NCI-H2107 treated with DMSO at 0.1 percent for 48 hours (cell line): ENCODE measurements around the gene EME2.

ENCODE experiments used
- DNase-seq: peaks from one replicate; lab custom pipeline; 2025; ENCODE audit not compliant: unreplicated experiment; lab: John Stamatoyannopoulos, UW

EME2 gene

GRCh38 chr16:1745181-1745899 lies 27.3 kb upstream of the EME2 start:
- no peak for DNase-seq

- DNase-seq: no peak
Observed at GRCh38 chr16:1745900-1746692, 26.5 kb upstream of the EME2 start.

- no peak for DNase-seq
Observed at GRCh38 chr16:1746693-1747195, 25.9 kb upstream of the EME2 start.

GRCh38 chr16:1747934-1748333 lies 24.7 kb upstream of the EME2 start:
- DNase-seq: no peak

GRCh38 chr16:1749152-1750117 lies 23.2 kb upstream of the EME2 start:
- DNase-seq: no peak

- no peak for DNase-seq
Observed at GRCh38 chr16:1751946-1752345, 20.7 kb upstream of the EME2 start.

GRCh38 chr16:1752853-1753252 lies 19.8 kb upstream of the EME2 start:
- DNase-seq: no peak

GRCh38 chr16:1754204-1754603 lies 18.4 kb upstream of the EME2 start:
- DNase-seq: no peak

- DNase-seq: no peak
Observed at GRCh38 chr16:1757714-1758461, 14.7 kb upstream of the EME2 start.

- no peak for DNase-seq
Observed at GRCh38 chr16:1758923-1759322, 13.7 kb upstream of the EME2 start.

GRCh38 chr16:1759511-1759910 lies 13.1 kb upstream of the EME2 start:
- no peak for DNase-seq

- no peak for DNase-seq
Observed at GRCh38 chr16:1760911-1761310, 11.7 kb upstream of the EME2 start.

- DNase-seq: no peak
Observed at GRCh38 chr16:1761751-1762150, 10.9 kb upstream of the EME2 start.

GRCh38 chr16:1762196-1762878 lies 10.3 kb upstream of the EME2 start:
- no peak for DNase-seq

- DNase-seq: no peak
Observed at GRCh38 chr16:1762879-1763520, 9.6 kb upstream of the EME2 start.

GRCh38 chr16:1763521-1764511 lies 8.8 kb upstream of the EME2 start:
- no peak for DNase-seq

GRCh38 chr16:1764971-1765370 lies 7.6 kb upstream of the EME2 start:
- no peak for DNase-seq

GRCh38 chr16:1765826-1766225 lies 6.8 kb upstream of the EME2 start:
- DNase-seq: no peak
